AG09309 (cell line): Measurements from ENCODE around the gene YBX3.
A peak's percentile ranks its signal among the peaks of the same experiment; 100 is the strongest.

ENCODE experiments used
- DNase-seq: peaks from one replicate; pipeline ENCODE4 v3.0.0-alpha.2; 2010; ENCODE audit warnings: low read depth
- H3K4me3 ChIP-seq: 2 replicates; pipeline ENCODE4 v1.5.1; 2011; ENCODE audit warnings: mild to moderate bottlenecking, low read depth, low read length, moderate library complexity; ENCODE audit not compliant: control insufficient read depth
- CTCF ChIP-seq: IDR thresholded peaks from 2 replicates; pipeline ENCODE4 v1.5.1; 2011; ENCODE audit warnings: mild to moderate bottlenecking, low read depth, low read length, inconsistent platforms; ENCODE audit not compliant: insufficient read depth, control insufficient read depth; ENCODE audit errors: missing control alignments

The YBX3 gene

DNA sequence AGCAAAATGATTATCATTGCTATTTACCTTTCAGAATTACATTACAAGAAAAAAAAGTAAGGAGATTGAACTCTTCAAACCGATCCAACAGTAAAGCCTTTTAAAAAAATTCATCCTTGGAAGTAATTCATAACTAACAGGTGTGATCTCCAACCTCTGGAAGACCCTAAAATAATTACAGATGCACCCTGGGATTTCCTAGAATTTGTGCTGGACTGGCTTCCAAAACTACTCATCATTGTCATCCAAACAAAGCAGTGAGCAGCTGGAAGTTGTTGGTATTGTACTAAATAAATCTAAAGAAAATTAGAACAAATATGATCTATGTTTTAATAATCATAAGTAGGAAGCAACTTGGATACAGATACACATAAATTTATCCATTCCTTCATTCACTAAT, 1.9 kb upstream of the YBX3 start:
- DNase-seq = no peak
- TF ChIP-seq CTCF = no peak
- H3K4me3 ChIP-seq = no peak overlapping the region

DNA sequence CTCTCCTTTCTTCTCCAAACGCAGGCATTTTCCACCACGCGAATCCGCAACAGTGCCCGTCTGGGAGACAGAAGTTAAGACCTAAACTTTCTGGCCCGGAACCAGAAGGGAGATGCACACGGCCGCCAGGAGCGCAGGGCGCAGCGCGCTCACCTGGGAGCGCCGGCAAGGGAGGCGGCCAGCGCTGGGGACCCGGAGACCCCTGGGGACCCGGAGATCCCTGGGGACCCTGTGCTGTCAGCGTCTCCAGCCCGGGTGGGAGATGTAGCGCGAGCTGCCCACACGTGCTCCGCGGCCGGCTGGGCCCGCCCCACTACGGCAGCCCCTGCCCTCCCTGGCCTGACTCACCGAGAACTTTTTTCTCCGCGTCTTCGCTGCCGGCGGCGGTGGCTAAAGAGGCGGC, 620 bp downstream of the YBX3 start:
- no peak for TF ChIP-seq CTCF
- DNase-seq = peak; percentile 10
- peak overlapping the region; percentile 95 for H3K4me3 ChIP-seq

DNA sequence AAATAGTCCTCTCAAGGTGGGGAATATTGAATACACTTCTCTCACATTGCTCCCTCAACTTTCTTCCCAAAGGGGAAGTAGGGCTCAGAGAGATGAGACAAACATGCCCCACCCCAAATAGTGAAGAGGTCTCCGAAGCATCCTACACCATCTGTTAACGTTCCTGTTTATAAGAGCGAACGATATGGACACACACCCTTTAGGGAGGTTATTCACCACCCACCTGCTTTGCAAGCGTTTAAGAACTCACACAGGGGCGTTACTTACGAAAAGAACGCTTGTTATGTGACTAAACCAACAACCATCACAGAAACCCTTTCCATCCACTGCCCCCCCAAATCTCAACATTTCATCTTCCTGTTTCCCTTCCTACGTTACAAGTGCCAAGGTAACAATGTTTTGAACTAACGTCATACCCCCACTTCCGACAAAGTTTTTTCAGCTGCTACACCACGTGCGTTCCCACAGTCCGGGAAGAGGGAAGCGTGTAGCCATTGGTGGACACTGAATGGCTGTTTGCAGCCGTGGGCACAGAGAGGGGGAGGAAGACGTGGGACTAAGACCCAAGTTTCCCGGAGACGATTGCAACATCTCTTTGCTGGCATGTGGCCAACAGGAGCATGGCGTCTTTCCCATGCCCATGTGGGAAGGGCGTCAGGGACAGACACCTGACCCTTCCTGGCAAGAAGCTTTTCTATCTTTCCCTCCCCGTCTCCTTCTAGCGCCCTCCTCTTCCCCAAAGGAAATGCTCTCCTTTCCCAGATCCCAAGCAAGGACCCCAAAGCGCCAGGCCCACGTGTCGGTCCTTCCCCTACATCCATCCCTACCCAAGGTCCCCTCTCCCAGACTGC, 1.2 kb downstream of the YBX3 start:
- H3K4me3 ChIP-seq = peak overlapping the region; percentile 95
- TF ChIP-seq CTCF = no peak
- DNase-seq = peak; percentile 93

DNA sequence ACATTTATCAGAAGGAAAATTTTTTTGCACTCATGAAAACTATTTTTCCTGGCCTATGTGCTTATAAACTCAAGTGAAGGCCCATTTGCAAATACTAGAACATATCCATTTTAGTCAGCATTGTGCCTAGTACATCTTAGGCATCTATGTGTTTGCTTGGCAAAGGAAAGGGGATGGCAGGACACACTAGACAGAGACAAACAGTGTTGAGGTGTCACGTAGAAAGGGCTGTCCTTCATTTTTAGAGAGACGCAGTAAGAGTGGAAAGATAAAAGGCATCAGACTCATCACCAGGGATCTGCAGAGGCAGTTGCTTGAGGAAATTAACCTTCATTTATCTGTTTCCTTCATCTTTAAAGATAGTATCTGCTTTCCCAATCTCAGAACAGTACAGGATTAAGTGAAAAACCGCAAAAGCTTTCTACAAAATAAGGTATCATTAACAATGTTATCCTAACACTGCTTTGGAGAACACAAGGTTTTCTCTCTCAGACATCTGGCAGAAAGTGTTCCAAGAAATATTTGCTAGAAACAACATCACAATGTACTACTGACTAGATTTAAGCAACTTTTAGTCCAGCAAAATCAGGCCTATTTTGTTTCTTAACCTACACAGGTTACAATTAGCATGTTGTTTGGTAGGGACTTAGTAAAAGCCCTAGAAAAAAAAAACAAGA, 2.0 kb downstream of the YBX3 start:
- no peak for TF ChIP-seq CTCF
- peak overlapping the region; percentile 95 for H3K4me3 ChIP-seq
- no peak for DNase-seq

GRCh38 chr12:10719482-10719881, 3.6 kb downstream of the YBX3 start:
- no peak for TF ChIP-seq CTCF
- no peak overlapping the region for H3K4me3 ChIP-seq
- no peak for DNase-seq

DNA sequence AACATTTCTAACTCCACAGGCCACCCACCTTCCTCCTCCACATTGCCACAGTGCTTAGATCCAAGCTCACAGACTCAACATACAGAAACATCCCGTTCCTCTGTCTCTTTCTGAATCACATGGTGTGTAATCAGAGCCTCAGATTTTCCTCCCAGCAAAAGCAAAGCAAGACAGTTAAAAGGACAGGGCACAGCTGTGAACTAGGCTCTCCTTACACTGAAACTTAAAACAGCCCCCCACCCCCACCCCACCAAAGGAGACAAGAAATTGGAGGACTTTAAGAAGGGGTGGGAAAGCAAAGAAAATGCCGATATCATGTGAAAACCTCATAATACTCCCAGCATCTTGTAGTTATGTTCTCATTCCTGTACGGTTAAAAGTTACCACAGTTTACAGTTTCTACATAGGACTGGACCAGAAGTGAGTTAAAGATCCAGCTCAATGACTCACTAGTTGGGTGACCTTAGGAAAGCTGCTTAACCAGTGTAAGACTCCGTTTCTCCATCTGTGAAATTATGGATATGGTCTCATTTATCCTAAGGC, 4.8 kb downstream of the YBX3 start:
- peak; percentile 44 for DNase-seq
- H3K4me3 ChIP-seq = peak overlapping the region; percentile 29
- TF ChIP-seq CTCF = no peak
